ENCODE results near the gene MT1A. TPM values are rescaled to one million over a fixed set of nuclear protein-coding genes. Genes with fewer than 3 reads are reported as not detected.
"Not testable (repeated sequence)": the region's sequence is repeated elsewhere in the genome, so short reads cannot be mapped to it uniquely, and the experiment has no call there.

Gene MT1A
- total and polyA plus RNA-seq, 4 donors: 1.1 to 438 (median 51.5) TPM

- no peak for ATAC-seq (ENCODE audit: insufficient read depth, low FRiP score)
- H3K9me3 ChIP-seq (ENCODE audit: control insufficient read depth in 4 of 4, insufficient read depth in 3 of 4, low read length in 3 of 4): peaks cover 0 to 2% (median 0%) of the 10 kb centered on the region in 4 donors
- no peak within 1 kb of the TSS for H3K9ac ChIP-seq (ENCODE audit: insufficient read depth in 1 of 2, low read length in 2 of 2)
- peaks cover 3 to 89% (median 70%) of the 10 kb centered on the region in 3 donors for H3K27me3 ChIP-seq (ENCODE audit: control insufficient read depth in 3 of 3, insufficient read depth in 3 of 3, low read length in 2 of 3)
- TF ChIP-seq CTCF (IDR thresholded peaks at IDR 0.05; ENCODE audit: control extremely low read depth, extremely low read depth): no peak
- H3K27ac ChIP-seq (ENCODE audit: low read depth in 1 of 2, low read length in 1 of 2): no peak within 1 kb of the TSS
- WGBS, 2 donors: 10 to 18% methylated on average over 38 of the region's 38 CpGs
- no peak for DNase-seq
- no peak within 1 kb of the TSS for H3K4me3 ChIP-seq
- no peaks in the 10 kb centered on the region for H3K36me3 ChIP-seq (ENCODE audit: control insufficient read depth in 4 of 4, insufficient read depth in 4 of 4, low read length in 4 of 4)
- peaks cover 0 to 16% (median 6%) of the 10 kb centered on the region in 5 donors for H3K4me1 ChIP-seq (ENCODE audit: control insufficient read depth in 5 of 5, insufficient read depth in 5 of 5, low read length in 5 of 5)
Observed at GRCh38 chr16:56669005-56669839, 30.8 kb downstream of the MT1A start, which contains the start of gene MT1H. MT1H (plus strand) TSS chr16:56669814; CDS start chr16:56669885, 71 bp downstream.

- 16 to 23% methylated on average over 19 of the region's 19 CpGs for WGBS, 2 donors
- H3K4me3 ChIP-seq: no peak overlapping the region
Observed at GRCh38 chr16:56669840-56670619, 31.6 kb downstream of the MT1A start.

GRCh38 chr16:56670620-56670934, 32.1 kb downstream of the MT1A start:
- Histone ChIP-seq H3K36me3 (ENCODE audit: control insufficient read depth in 4 of 4, insufficient read depth in 4 of 4, low read length in 4 of 4) (no peaks in the 10 kb centered on the region), H3K27me3 (ENCODE audit: control insufficient read depth in 3 of 3, insufficient read depth in 3 of 3, low read length in 2 of 3) (peaks cover 3 to 81% (median 68%) of the 10 kb centered on the region in 3 donors), H3K9me3 (ENCODE audit: control insufficient read depth in 4 of 4, insufficient read depth in 3 of 4, low read length in 3 of 4) (peaks cover 0 to 2% (median 0%) of the 10 kb centered on the region in 4 donors), H3K27ac (ENCODE audit: low read depth in 1 of 2, low read length in 1 of 2) (no peak overlapping the region), H3K4me1 (ENCODE audit: control insufficient read depth in 5 of 5, insufficient read depth in 5 of 5, low read length in 5 of 5) (peaks cover 0 to 16% (median 6%) of the 10 kb centered on the region in 5 donors), H3K4me3 (no peak overlapping the region), H3K9ac (ENCODE audit: insufficient read depth in 1 of 2, low read length in 2 of 2) (no peak overlapping the region)
- no peak for ATAC-seq (ENCODE audit: insufficient read depth, low FRiP score)
- 55 to 78% methylated on average over 2 of the region's 2 CpGs for WGBS, 2 donors
- no peak for TF ChIP-seq CTCF (IDR thresholded peaks at IDR 0.05; ENCODE audit: control extremely low read depth, extremely low read depth)
- DNase-seq: no peak

More at GRCh38 chr16:56669840-56670619, 31.6 kb downstream of the MT1A start:
- DNase-seq (no peak), ATAC-seq (ENCODE audit: insufficient read depth, low FRiP score) (no peak)
- Histone ChIP-seq H3K4me1 (ENCODE audit: control insufficient read depth in 5 of 5, insufficient read depth in 5 of 5, low read length in 5 of 5) (peaks cover 0 to 16% (median 6%) of the 10 kb centered on the region in 5 donors), H3K27me3 (ENCODE audit: control insufficient read depth in 3 of 3, insufficient read depth in 3 of 3, low read length in 2 of 3) (peaks cover 3 to 81% (median 64%) of the 10 kb centered on the region in 3 donors), H3K9me3 (ENCODE audit: control insufficient read depth in 4 of 4, insufficient read depth in 3 of 4, low read length in 3 of 4) (peaks cover 0 to 2% (median 0%) of the 10 kb centered on the region in 4 donors), H3K36me3 (ENCODE audit: control insufficient read depth in 4 of 4, insufficient read depth in 4 of 4, low read length in 4 of 4) (no peaks in the 10 kb centered on the region), H3K27ac (ENCODE audit: low read depth in 1 of 2, low read length in 1 of 2) (no peak overlapping the region), H3K9ac (ENCODE audit: insufficient read depth in 1 of 2, low read length in 2 of 2) (no peak overlapping the region)
- no peak for TF ChIP-seq CTCF (IDR thresholded peaks at IDR 0.05; ENCODE audit: control extremely low read depth, extremely low read depth)

- WGBS, 2 donors: 65 to 74% methylated on average over 2 of the region's 2 CpGs
- H3K27me3 ChIP-seq (ENCODE audit: control insufficient read depth in 3 of 3, insufficient read depth in 3 of 3, low read length in 2 of 3): peaks cover 3 to 77% (median 65%) of the 10 kb centered on the region in 3 donors
- ATAC-seq (ENCODE audit: insufficient read depth, low FRiP score): not testable (repeated sequence)
Observed at GRCh38 chr16:56671691-56672090, 33.2 kb downstream of the MT1A start.

GRCh38 chr16:56672171-56672570, 33.7 kb downstream of the MT1A start:
- H3K4me3 ChIP-seq; H3K9ac ChIP-seq (ENCODE audit: insufficient read depth in 1 of 2, low read length in 2 of 2); H3K9me3 ChIP-seq (ENCODE audit: control insufficient read depth in 4 of 4, insufficient read depth in 3 of 4, low read length in 3 of 4); H3K27ac ChIP-seq (ENCODE audit: low read depth in 1 of 2, low read length in 1 of 2); ATAC-seq (ENCODE audit: insufficient read depth, low FRiP score); H3K36me3 ChIP-seq (ENCODE audit: control insufficient read depth in 4 of 4, insufficient read depth in 4 of 4, low read length in 4 of 4); DNase-seq: not testable (repeated sequence)
- H3K4me1 ChIP-seq (ENCODE audit: control insufficient read depth in 5 of 5, insufficient read depth in 5 of 5, low read length in 5 of 5): peaks cover 0 to 22% (median 9%) of the 10 kb centered on the region in 5 donors
- WGBS, 2 donors: 84 to 93% methylated on average over 3 of the region's 3 CpGs
- H3K27me3 ChIP-seq (ENCODE audit: control insufficient read depth in 3 of 3, insufficient read depth in 3 of 3, low read length in 2 of 3): peaks cover 3 to 77% (median 65%) of the 10 kb centered on the region in 3 donors

More at GRCh38 chr16:56671691-56672090, 33.2 kb downstream of the MT1A start:
- not testable (repeated sequence) for H3K9ac ChIP-seq (ENCODE audit: insufficient read depth in 1 of 2, low read length in 2 of 2); H3K36me3 ChIP-seq (ENCODE audit: control insufficient read depth in 4 of 4, insufficient read depth in 4 of 4, low read length in 4 of 4); H3K9me3 ChIP-seq (ENCODE audit: control insufficient read depth in 4 of 4, insufficient read depth in 3 of 4, low read length in 3 of 4); DNase-seq; H3K27ac ChIP-seq (ENCODE audit: low read depth in 1 of 2, low read length in 1 of 2); H3K4me3 ChIP-seq
- H3K4me1 ChIP-seq (ENCODE audit: control insufficient read depth in 5 of 5, insufficient read depth in 5 of 5, low read length in 5 of 5): peaks cover 0 to 22% (median 9%) of the 10 kb centered on the region in 5 donors
